GM10266 (cell line): ENCODE results near the gene CAPN9.

ENCODE experiments used
- DNase-seq: peaks from one replicate; pipeline ENCODE4 v3.0.0; 2012; ENCODE audit errors: extremely low spot score
- TF ChIP-seq, protein P1 (sequence below): IDR thresholded peaks from 2 replicates; pipeline ENCODE4 v1.5.1; 2012; ENCODE audit warnings: mild to moderate bottlenecking, low read depth; ENCODE audit not compliant: control insufficient read depth, insufficient read depth; ENCODE audit errors: missing control alignments

CAPN9 gene

DNA sequence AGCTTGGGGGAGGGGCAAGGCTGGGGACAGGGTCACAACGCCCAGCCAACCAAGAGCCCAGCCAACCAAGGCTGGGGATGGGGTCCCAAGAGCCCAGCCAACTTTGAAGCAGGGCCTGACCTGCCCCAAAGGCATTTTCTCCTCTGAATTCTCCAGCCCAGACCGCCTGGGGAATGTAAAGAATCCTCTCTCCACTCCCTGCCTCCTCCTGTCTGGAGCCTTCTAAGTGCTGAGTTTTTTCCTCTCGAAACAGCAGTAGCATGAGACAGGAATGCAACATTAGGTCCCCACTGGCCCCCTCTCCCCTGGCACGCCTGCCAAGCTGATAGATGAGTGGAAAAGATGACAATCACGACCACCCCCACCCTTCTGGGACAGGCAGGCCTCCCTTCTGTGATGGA lies 104.1 kb downstream of the CAPN9 start:
- TF ChIP-seq, protein P1, sequence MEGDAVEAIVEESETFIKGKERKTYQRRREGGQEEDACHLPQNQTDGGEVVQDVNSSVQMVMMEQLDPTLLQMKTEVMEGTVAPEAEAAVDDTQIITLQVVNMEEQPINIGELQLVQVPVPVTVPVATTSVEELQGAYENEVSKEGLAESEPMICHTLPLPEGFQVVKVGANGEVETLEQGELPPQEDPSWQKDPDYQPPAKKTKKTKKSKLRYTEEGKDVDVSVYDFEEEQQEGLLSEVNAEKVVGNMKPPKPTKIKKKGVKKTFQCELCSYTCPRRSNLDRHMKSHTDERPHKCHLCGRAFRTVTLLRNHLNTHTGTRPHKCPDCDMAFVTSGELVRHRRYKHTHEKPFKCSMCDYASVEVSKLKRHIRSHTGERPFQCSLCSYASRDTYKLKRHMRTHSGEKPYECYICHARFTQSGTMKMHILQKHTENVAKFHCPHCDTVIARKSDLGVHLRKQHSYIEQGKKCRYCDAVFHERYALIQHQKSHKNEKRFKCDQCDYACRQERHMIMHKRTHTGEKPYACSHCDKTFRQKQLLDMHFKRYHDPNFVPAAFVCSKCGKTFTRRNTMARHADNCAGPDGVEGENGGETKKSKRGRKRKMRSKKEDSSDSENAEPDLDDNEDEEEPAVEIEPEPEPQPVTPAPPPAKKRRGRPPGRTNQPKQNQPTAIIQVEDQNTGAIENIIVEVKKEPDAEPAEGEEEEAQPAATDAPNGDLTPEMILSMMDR, result no peak
- DNase-seq, result no peak
